T-helper 1 cell (primary cell): ENCODE results near the gene CDC42BPA.
A peak's percentile ranks its signal among the peaks of the same experiment; 100 is the strongest.

Source experiments
- DNase-seq, 5 donors: peaks; one replicate each; pipeline ENCODE4 v3.0.0-alpha.2; 2012 to 2020

Gene CDC42BPA

GRCh38 chr1:227305894-227306626 is 12.2 kb downstream of the CDC42BPA start:
- DNase-seq, result no peak

GRCh38 chr1:227304665-227305064 is 13.6 kb downstream of the CDC42BPA start:
- DNase-seq, result no peak

GRCh38 chr1:227303662-227304061 is 14.6 kb downstream of the CDC42BPA start:
- DNase-seq, result no peak

- no peak for DNase-seq
Measured at GRCh38 chr1:227300682-227301081, 17.6 kb downstream of the CDC42BPA start.

- no peak for DNase-seq
Measured at GRCh38 chr1:227299688-227300087, 18.6 kb downstream of the CDC42BPA start.

GRCh38 chr1:227299241-227299627 is 19.1 kb downstream of the CDC42BPA start:
- DNase-seq, result no peak

GRCh38 chr1:227298512-227299240 is 19.6 kb downstream of the CDC42BPA start:
- no peak for DNase-seq

GRCh38 chr1:227297073-227297793 is 21.1 kb downstream of the CDC42BPA start:
- no peak for DNase-seq

GRCh38 chr1:227295609-227296008 is 22.7 kb downstream of the CDC42BPA start:
- DNase-seq, result no peak

GRCh38 chr1:227285745-227286144 is 32.5 kb downstream of the CDC42BPA start:
- no peak for DNase-seq

GRCh38 chr1:227281371-227281770 is 36.9 kb downstream of the CDC42BPA start:
- DNase-seq, result no peak

- DNase-seq, result no peak
Measured at GRCh38 chr1:227280836-227281235, 37.5 kb downstream of the CDC42BPA start.

- peak in 1 of 5 donors; percentile 2 for DNase-seq
Measured at GRCh38 chr1:227276156-227276693, 42.1 kb downstream of the CDC42BPA start.

GRCh38 chr1:227273557-227273956 is 44.7 kb downstream of the CDC42BPA start:
- no peak for DNase-seq

GRCh38 chr1:227272428-227272827 is 45.9 kb downstream of the CDC42BPA start:
- DNase-seq, result no peak

- no peak for DNase-seq
Measured at GRCh38 chr1:227270554-227270953, 47.7 kb downstream of the CDC42BPA start.

GRCh38 chr1:227268943-227269342 is 49.3 kb downstream of the CDC42BPA start:
- DNase-seq, result no peak

GRCh38 chr1:227265891-227266290 is 52.4 kb downstream of the CDC42BPA start:
- DNase-seq, result no peak

- DNase-seq, result no peak
Measured at GRCh38 chr1:227263869-227264268, 54.4 kb downstream of the CDC42BPA start.

- no peak for DNase-seq
Measured at GRCh38 chr1:227261501-227261900, 56.8 kb downstream of the CDC42BPA start.

- no peak for DNase-seq
Measured at GRCh38 chr1:227260433-227260832, 57.9 kb downstream of the CDC42BPA start.

- no peak for DNase-seq
Measured at GRCh38 chr1:227257964-227258363, 60.3 kb downstream of the CDC42BPA start.

GRCh38 chr1:227255086-227255732 is 63.1 kb downstream of the CDC42BPA start:
- no peak for DNase-seq
